Measurements from ENCODE around the gene GDI1.

- TF ChIP-seq, protein P1, sequence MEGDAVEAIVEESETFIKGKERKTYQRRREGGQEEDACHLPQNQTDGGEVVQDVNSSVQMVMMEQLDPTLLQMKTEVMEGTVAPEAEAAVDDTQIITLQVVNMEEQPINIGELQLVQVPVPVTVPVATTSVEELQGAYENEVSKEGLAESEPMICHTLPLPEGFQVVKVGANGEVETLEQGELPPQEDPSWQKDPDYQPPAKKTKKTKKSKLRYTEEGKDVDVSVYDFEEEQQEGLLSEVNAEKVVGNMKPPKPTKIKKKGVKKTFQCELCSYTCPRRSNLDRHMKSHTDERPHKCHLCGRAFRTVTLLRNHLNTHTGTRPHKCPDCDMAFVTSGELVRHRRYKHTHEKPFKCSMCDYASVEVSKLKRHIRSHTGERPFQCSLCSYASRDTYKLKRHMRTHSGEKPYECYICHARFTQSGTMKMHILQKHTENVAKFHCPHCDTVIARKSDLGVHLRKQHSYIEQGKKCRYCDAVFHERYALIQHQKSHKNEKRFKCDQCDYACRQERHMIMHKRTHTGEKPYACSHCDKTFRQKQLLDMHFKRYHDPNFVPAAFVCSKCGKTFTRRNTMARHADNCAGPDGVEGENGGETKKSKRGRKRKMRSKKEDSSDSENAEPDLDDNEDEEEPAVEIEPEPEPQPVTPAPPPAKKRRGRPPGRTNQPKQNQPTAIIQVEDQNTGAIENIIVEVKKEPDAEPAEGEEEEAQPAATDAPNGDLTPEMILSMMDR (conservative IDR thresholded peaks at IDR 0.05; ENCODE audit: low read depth in 2 of 2), result no peak
- TF ChIP-seq, protein P2, sequence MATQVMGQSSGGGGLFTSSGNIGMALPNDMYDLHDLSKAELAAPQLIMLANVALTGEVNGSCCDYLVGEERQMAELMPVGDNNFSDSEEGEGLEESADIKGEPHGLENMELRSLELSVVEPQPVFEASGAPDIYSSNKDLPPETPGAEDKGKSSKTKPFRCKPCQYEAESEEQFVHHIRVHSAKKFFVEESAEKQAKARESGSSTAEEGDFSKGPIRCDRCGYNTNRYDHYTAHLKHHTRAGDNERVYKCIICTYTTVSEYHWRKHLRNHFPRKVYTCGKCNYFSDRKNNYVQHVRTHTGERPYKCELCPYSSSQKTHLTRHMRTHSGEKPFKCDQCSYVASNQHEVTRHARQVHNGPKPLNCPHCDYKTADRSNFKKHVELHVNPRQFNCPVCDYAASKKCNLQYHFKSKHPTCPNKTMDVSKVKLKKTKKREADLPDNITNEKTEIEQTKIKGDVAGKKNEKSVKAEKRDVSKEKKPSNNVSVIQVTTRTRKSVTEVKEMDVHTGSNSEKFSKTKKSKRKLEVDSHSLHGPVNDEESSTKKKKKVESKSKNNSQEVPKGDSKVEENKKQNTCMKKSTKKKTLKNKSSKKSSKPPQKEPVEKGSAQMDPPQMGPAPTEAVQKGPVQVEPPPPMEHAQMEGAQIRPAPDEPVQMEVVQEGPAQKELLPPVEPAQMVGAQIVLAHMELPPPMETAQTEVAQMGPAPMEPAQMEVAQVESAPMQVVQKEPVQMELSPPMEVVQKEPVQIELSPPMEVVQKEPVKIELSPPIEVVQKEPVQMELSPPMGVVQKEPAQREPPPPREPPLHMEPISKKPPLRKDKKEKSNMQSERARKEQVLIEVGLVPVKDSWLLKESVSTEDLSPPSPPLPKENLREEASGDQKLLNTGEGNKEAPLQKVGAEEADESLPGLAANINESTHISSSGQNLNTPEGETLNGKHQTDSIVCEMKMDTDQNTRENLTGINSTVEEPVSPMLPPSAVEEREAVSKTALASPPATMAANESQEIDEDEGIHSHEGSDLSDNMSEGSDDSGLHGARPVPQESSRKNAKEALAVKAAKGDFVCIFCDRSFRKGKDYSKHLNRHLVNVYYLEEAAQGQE (IDR thresholded peaks at IDR 0.05; ENCODE audit: unreplicated experiment), result no peak
- TF ChIP-seq POLR2AphosphoS5 (IDR thresholded peaks at IDR 0.05; ENCODE audit: low read depth) (no peak), STAT1 (IDR thresholded peaks at IDR 0.05; ENCODE audit: unreplicated experiment) (no peak), EZH2phosphoT487 (IDR thresholded peaks at IDR 0.05; ENCODE audit: unreplicated experiment) (no peak), EZH2 (IDR thresholded peaks at IDR 0.05; ENCODE audit: low read depth, unreplicated experiment) (no peak)
Observed at GRCh38 chrX:154419189-154419588, 17.8 kb upstream of the GDI1 start.
